RPMI7951 (cell line): ENCODE data around the gene STK36. TPM values are rescaled to one million over a fixed set of nuclear protein-coding genes. Genes with fewer than 3 reads are reported as not detected.

ENCODE experiments used
- DNase-seq: peaks from one replicate; pipeline ENCODE4 v3.0.0-alpha.2; 2012; ENCODE audit warnings: low read depth
- total RNA-seq: library from RNA; depleted of rRNA; stranded (reverse); fragments of >200 nt; shearing (Covaris generic); gene quantifications from 2 replicates; pipeline ENCODE4 v1.2.3, GENCODE V29; 2014

The STK36 gene
- total RNA-seq, 1 experiment from 2014 or later, result 20.7 TPM

GRCh38 chr2:218662827-218663226, 9.1 kb upstream of the STK36 start:
- no peak for DNase-seq

- no peak for DNase-seq
Measured at GRCh38 chr2:218663901-218664300, 8.0 kb upstream of the STK36 start.

GRCh38 chr2:218664653-218665052, 7.2 kb upstream of the STK36 start:
- DNase-seq, result no peak

- DNase-seq, result peak; percentile 50
Measured at GRCh38 chr2:218671097-218671653, 711 bp upstream of the STK36 start.

GRCh38 chr2:218679119-218679518, 7.2 kb downstream of the STK36 start:
- peak; percentile 11 for DNase-seq

DNA sequence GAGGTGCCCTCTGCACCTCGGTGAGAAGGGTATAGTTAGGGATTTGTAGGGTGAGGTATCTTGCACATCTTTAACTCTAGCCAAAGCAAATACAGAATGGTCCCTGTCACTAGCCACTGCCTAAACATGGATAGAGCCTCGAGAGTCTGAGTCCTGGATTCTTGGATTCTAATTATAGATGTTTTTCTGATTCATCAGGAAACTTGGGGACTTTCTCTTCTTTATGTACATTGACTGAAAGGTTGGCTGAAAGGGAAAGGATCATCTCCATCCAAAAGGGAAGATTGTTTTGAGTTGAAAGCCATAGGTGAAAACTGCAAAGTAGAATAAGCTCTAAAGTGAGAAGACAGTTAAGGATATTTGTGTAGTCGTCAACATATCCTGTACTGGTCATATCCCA, 8.2 kb downstream of the STK36 start:
- no peak for DNase-seq

- DNase-seq, result peak; percentile 79
Measured at GRCh38 chr2:218687400-218688060, 15.6 kb downstream of the STK36 start.

DNA sequence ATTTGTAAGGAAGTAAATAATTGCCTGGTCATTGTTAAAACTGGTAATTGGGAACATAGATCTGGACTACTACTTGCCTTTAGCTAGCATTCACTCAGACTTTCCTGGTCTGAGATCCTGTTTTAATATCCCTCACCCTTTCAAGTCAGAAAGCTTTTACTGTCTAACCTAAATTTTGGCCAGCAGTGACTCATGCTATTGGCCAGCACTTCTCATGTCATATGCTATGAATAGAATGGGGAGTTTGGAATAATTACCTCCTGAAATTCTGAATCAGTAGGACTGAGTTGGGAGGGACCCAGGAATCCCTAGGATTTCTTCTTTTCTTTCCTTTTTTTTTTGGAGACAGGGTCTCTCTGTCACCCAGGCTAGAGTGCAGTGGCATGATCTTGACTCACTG, 19.3 kb downstream of the STK36 start:
- peak; percentile 41 for DNase-seq

- no peak for DNase-seq
Measured at GRCh38 chr2:218694405-218695145, 22.7 kb downstream of the STK36 start.

DNA sequence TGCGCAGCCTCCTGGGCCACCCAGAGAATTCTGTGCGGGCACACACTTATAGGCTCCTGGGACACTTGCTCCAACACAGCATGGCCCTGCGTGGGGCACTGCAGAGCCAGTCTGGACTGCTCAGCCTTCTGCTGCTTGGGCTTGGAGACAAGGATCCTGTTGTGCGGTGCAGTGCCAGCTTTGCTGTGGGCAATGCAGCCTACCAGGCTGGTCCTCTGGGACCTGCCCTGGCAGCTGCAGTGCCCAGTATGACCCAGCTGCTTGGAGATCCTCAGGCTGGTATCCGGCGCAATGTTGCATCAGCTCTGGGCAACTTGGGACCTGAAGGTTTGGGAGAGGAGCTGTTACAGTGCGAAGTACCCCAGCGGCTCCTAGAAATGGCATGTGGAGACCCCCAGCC, 27.0 kb downstream of the STK36 start:
- DNase-seq, result no peak

DNA sequence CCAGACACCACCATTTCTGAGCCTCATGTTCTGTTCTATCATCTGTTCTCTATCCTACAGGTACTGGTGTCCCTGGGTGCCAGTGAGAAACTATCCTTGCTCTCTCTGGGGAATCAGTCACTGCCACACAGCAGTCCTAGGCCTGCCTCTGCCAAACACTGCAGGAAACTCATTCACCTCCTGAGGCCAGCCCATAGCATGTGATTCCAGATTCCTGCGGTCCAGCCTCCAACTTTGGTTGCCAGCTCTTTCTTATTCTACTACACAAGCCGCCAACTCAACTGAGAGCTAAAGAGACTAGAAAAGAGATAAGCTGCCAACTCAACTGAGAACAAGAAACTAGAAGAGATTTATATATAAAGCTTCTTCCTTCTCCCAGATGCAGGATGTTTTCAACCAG, 29.9 kb downstream of the STK36 start:
- peak; percentile 17 for DNase-seq

GRCh38 chr2:218703341-218703740, 31.5 kb downstream of the STK36 start:
- no peak for DNase-seq

DNA sequence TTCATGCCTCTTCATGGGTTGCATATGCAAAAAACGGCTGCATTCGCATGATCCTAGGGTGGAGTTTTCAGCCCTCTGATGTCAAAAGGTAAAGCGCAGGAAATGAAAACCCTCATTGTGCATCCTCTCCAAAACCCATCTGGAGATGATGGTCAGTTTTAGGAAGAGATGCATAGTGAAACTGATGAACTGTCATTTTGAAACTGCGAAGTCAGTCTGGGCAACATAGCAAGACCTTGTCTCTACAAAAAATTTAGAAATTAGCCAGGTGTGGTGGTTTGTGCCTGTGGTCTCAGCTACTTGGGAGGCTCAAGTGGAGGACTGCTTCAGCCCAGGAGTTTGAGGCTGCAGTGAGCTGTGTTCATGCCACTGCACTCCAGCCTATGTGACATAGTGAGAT, 36.2 kb downstream of the STK36 start:
- no peak for DNase-seq

GRCh38 chr2:218709908-218710307, 38.0 kb downstream of the STK36 start:
- DNase-seq, result no peak

DNA sequence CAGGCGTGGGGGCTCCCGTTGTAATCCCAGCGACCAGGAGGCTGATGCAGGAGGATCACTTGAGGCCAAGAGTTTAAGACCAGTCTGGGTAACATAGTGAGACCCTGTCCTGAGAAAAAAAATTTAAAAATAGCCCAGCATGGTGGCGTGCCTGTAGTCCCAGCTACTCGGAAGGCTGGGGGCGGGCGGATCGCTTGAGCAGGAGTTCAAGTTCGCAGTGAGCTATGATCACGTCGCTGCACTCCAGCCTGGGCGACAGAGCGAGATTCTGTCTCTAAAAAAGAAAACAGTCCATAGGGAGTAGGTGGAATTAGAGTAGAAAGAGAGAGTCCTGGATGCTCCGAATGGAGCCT, 38.4 kb downstream of the STK36 start:
- no peak for DNase-seq

GRCh38 chr2:218710687-218711549, 39.0 kb downstream of the STK36 start, which contains the start of gene TTLL4:
TTLL4 (plus strand) TSS chr2:218710835; CDS start chr2:218737677, 26,842 bp downstream.
- peak; percentile 95 for DNase-seq

- no peak for DNase-seq
Measured at GRCh38 chr2:218711550-218711929, 39.7 kb downstream of the STK36 start.

DNA sequence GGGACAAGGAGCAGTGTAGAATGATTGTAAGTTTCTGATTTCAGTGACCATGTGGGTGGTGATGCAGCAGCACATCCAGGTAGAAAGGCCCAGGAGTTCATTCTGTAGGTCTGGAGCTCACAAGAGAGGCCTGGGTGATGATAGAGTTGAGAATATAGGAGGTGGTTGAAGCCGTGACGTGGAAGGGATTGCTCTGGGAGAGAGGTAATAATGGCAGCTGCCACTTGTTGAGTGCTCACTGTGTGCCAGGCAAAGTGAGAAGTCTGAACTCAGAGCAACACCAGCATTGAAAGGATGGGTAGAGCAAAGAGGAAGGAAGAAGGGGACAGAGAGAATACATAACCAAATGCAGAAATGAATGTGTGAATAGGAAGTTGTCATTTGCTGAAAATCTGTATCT, 42.0 kb downstream of the STK36 start:
- DNase-seq, result no peak

DNA sequence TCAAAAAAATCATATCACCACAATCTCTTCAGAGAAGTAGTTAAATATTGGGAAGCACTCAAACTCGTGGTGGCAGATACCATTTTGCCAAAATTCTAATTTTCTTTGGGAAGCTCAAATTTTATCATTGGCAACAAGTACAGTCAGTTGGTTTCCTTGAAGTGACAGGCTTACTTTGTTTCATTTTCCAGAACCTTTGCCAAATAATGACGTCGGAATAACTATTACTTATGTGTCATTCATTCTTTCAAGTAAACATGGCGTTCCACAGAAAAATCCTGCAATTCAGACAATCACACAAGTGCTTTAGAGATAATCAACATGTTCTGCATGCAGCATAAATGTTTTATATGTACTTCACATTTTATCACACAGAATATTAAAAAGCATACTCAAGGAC, 44.2 kb downstream of the STK36 start:
- no peak for DNase-seq

- peak; percentile 30 for DNase-seq
Measured at GRCh38 chr2:218717262-218717661, 45.4 kb downstream of the STK36 start.

DNA sequence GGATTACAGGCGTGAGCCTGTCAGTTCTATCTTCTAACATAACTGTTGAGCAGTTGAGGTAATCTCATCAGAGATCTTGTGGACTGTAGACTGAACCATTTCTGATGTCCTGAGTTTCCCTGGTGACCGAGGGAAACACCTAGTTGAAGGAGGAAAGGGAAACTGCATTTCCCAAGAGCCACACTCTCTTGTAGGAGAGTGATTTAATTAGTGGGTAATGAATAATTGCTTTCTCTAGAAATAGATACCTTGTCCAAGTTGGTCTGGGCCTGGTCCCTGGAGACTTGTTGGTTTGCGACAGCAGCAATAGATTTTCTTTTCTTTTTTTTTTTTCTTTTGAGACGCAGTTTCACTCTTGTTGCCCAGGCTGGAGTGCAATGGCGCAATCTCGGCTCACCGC, 46.2 kb downstream of the STK36 start:
- DNase-seq, result no peak

DNA sequence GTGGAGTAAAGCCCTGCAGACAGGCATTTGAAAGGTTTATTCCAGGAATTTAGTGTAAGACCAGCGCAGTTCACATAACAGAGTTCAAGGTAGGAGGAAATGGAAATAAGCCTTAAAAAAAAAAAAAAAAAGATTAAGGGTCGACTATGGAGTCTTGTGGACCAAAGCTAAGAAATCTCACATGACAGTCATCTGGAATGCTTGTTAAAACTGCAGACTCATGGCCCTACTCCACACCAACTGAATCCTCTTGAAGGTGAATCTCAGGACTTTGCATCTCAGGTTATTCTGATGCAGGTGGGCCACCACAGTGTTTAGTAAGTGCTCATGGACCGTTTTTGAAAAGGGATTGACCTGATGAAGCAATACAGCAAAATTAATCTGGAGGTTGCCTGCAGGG, 47.6 kb downstream of the STK36 start:
- DNase-seq, result no peak
